Stomach smooth muscle (tissue), 2 donors: ENCODE data around the gene OR9A2.

Experiments
- H3K27ac ChIP-seq: one replicate; pipeline ENCODE4 v1.7.0; 2013; ENCODE audit warnings: mild to moderate bottlenecking, low read length, inconsistent platforms
- H3K27me3 ChIP-seq, 2 donors: one replicate each; pipeline ENCODE4 v1.7.0; 2013; ENCODE audit warnings: low read length in 2 of 2; ENCODE audit not compliant: insufficient read depth in 2 of 2, control insufficient read depth in 1 of 2
- H3K36me3 ChIP-seq, 2 donors: one replicate each; pipeline ENCODE4 v1.7.0; 2013; ENCODE audit warnings: low read length in 2 of 2; ENCODE audit not compliant: control insufficient read depth in 2 of 2, insufficient read depth in 2 of 2
- H3K4me1 ChIP-seq: one replicate; pipeline ENCODE4 v1.7.0; 2013; ENCODE audit warnings: low read length; ENCODE audit not compliant: control insufficient read depth, insufficient read depth
- H3K4me3 ChIP-seq, 2 donors: one replicate each; pipeline ENCODE4 v1.7.0; 2013; ENCODE audit warnings: low read length in 2 of 2
- H3K9ac ChIP-seq, 2 donors: one replicate each; pipeline ENCODE4 v1.7.0; 2013; ENCODE audit warnings: low read length in 2 of 2, mild to moderate bottlenecking in 1 of 2
- H3K9me3 ChIP-seq, 2 donors: one replicate each; pipeline ENCODE4 v1.7.0; 2013; ENCODE audit warnings: low read length in 2 of 2; ENCODE audit not compliant: control insufficient read depth in 2 of 2
- donor health status: healthy.
- donor health status: Pancreatic carcinoma.

Gene OR9A2

DNA sequence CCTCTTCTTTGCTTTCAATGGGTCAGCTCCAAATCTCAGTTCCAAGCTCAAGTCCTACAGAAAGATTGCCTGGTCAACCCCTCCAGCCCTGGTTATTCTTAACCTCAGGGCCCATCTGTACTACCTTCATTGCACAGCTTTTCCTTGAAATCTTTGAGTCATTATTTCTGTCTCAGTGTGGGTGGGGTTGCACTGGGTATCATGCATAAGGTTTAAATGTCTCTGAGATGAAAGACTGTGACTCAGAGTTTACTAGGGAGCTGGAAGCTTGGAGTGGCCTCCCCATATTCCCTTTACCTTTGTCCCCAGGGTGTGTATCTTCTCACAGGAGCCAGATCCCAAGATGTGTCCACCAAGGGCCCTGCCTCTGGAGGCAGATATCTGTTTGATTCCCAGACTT, 21.9 kb upstream of the OR9A2 start:
- H3K9me3 ChIP-seq = peaks cover 0 to 3% of the 10 kb centered on the region in 2 donors
- H3K36me3 ChIP-seq = no peaks in the 10 kb centered on the region
- no peak overlapping the region for H3K4me3 ChIP-seq
- no peaks in the 10 kb centered on the region for H3K4me1 ChIP-seq
- H3K9ac ChIP-seq = no peak overlapping the region
- no peak overlapping the region for H3K27ac ChIP-seq
- H3K27me3 ChIP-seq = no peaks in the 10 kb centered on the region

DNA sequence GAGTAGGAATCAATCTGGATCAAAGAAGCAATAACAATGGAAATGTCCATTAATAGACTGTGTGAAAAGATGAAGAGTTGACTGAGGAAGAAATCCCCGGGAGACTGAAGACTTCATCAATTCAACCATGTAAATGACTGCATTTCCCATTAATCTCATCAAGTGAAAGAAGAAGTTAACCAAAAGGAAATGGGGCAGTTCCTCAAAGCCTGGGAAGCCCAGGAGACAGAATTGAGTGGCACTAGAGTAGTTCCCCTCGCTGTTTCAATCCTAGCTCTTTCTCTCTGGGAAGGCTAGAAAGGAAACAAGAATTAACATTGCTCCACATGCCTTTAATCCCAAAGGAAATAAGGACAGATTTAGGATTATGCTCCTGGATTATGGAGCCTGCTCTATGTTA, 20.4 kb upstream of the OR9A2 start:
- Histone ChIP-seq H3K27me3 (no peaks in the 10 kb centered on the region), H3K36me3 (no peaks in the 10 kb centered on the region), H3K4me3 (no peak overlapping the region), H3K4me1 (no peaks in the 10 kb centered on the region), H3K27ac (no peak overlapping the region), H3K9me3 (no peaks in the 10 kb centered on the region), H3K9ac (no peak overlapping the region)

GRCh38 chr7:143046426-143046851, 19.5 kb upstream of the OR9A2 start:
- Histone ChIP-seq H3K36me3 (no peaks in the 10 kb centered on the region), H3K4me1 (no peaks in the 10 kb centered on the region), H3K27me3 (no peaks in the 10 kb centered on the region), H3K9me3 (no peaks in the 10 kb centered on the region), H3K27ac (no peak overlapping the region), H3K4me3 (no peak overlapping the region), H3K9ac (no peak overlapping the region)

DNA sequence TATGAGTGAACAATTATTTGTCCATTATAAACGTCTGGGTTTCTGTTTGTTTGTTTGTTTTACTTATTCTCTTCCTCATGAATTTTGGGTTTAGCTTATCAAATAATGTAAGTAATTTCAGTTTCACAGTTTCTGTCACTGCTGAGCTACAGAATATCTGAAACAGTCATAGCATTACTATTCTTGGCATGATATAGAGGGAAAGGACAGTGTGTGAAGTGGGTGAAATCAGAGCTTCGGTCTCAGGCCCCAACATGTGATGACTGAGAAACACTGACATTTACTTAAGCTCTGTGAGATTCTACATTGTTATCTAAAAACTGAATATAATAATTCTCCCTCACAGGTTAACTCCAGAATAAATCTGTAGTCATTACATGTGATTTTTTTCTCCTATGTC, 16.5 kb upstream of the OR9A2 start:
- Histone ChIP-seq H3K9ac (no peak overlapping the region), H3K9me3 (no peaks in the 10 kb centered on the region), H3K4me1 (no peaks in the 10 kb centered on the region), H3K27ac (no peak overlapping the region), H3K36me3 (no peaks in the 10 kb centered on the region), H3K27me3 (no peaks in the 10 kb centered on the region), H3K4me3 (no peak overlapping the region)

- no peaks in the 10 kb centered on the region for H3K27me3 ChIP-seq
- H3K9me3 ChIP-seq = no peaks in the 10 kb centered on the region
- H3K27ac ChIP-seq = no peak overlapping the region
- H3K36me3 ChIP-seq = no peaks in the 10 kb centered on the region
- H3K4me1 ChIP-seq = no peaks in the 10 kb centered on the region
- H3K9ac ChIP-seq = no peak overlapping the region
- H3K4me3 ChIP-seq = no peak overlapping the region
Measured at GRCh38 chr7:143042790-143043271, 15.9 kb upstream of the OR9A2 start.

DNA sequence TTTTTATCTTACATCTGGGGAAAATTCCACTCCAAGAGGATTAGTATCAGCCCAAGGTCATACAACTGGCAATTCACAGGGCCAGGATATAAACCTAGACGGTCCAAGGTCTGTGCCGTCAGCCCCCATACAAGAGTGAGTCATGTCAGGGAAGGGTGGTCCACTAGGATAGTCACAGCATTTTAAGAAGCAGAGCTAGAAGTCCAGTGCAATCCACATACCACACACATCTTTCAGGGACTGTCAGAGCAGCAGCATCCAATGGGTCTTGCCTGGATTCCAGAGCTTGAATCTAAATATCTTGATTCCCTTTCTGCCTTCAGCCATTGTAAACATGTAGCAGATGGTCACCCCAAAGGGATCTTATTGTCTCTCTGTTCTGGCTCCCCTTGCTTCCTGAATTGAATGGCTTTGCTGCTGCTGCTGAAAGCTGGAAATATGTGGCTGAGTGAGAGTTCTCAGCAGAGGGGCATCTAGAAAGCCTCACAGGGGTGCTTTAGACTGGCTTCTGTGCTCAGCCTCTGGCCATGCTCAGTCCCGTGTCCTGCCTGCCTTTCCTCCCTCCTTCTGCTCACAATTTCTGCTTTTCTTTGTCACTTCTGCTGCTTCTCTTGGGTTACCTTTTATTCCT, 15.3 kb upstream of the OR9A2 start:
- no peaks in the 10 kb centered on the region for H3K9me3 ChIP-seq
- no peaks in the 10 kb centered on the region for H3K27me3 ChIP-seq
- no peak overlapping the region for H3K4me3 ChIP-seq
- H3K36me3 ChIP-seq = no peaks in the 10 kb centered on the region
- H3K4me1 ChIP-seq = no peaks in the 10 kb centered on the region
- H3K27ac ChIP-seq = no peak overlapping the region
- H3K9ac ChIP-seq = no peak overlapping the region

- Histone ChIP-seq H3K27me3 (no peaks in the 10 kb centered on the region), H3K36me3 (no peaks in the 10 kb centered on the region), H3K27ac (no peak overlapping the region), H3K4me3 (no peak overlapping the region), H3K4me1 (no peaks in the 10 kb centered on the region), H3K9me3 (no peaks in the 10 kb centered on the region), H3K9ac (no peak overlapping the region)
Measured at GRCh38 chr7:143041346-143041745, 14.4 kb upstream of the OR9A2 start.

- H3K4me3 ChIP-seq = no peak overlapping the region
- H3K36me3 ChIP-seq = no peaks in the 10 kb centered on the region
- no peak overlapping the region for H3K9ac ChIP-seq
- H3K9me3 ChIP-seq = no peaks in the 10 kb centered on the region
- H3K4me1 ChIP-seq = no peaks in the 10 kb centered on the region
- H3K27me3 ChIP-seq = no peaks in the 10 kb centered on the region
- H3K27ac ChIP-seq = no peak overlapping the region
Measured at GRCh38 chr7:143040209-143040715, 13.3 kb upstream of the OR9A2 start.

DNA sequence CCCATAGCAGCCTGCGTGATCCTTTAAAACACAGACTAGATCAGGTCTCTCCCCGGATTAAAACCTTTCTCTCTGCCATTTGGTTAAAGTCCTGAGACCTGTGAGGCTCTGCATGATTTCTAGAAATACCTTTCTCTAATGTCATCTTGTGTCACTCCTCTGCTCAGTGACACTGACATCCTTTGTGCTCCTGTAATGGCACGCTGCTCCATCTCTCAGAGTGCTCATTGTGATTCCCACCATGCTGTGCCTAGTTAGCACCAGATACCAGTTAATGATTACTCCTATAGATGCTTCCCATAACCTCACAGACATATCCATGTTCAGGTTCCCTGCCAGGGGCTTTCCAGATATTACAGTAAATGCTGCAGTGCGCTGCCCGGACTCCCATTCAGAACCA, 11.7 kb upstream of the OR9A2 start:
- Histone ChIP-seq H3K27ac (no peak overlapping the region), H3K27me3 (no peaks in the 10 kb centered on the region), H3K9ac (no peak overlapping the region), H3K4me1 (no peaks in the 10 kb centered on the region), H3K9me3 (no peaks in the 10 kb centered on the region), H3K4me3 (no peak overlapping the region), H3K36me3 (no peaks in the 10 kb centered on the region)

- H3K4me1 ChIP-seq = no peaks in the 10 kb centered on the region
- no peak overlapping the region for H3K4me3 ChIP-seq
- H3K27me3 ChIP-seq = peaks cover 0 to 2% of the 10 kb centered on the region in 2 donors
- H3K36me3 ChIP-seq = no peaks in the 10 kb centered on the region
- H3K9ac ChIP-seq = no peak overlapping the region
- no peaks in the 10 kb centered on the region for H3K9me3 ChIP-seq
- no peak overlapping the region for H3K27ac ChIP-seq
Measured at GRCh38 chr7:143027683-143028082, 751 bp upstream of the OR9A2 start.

- no peaks in the 10 kb centered on the region for H3K36me3 ChIP-seq
Measured at GRCh38 chr7:143025371-143025770, 1.6 kb downstream of the OR9A2 start.

More at GRCh38 chr7:143025371-143025770, 1.6 kb downstream of the OR9A2 start:
- no peak overlapping the region for H3K4me3 ChIP-seq
- H3K9me3 ChIP-seq = no peaks in the 10 kb centered on the region
- H3K27ac ChIP-seq = no peak overlapping the region
- no peak overlapping the region for H3K9ac ChIP-seq
- no peaks in the 10 kb centered on the region for H3K4me1 ChIP-seq
- no peaks in the 10 kb centered on the region for H3K27me3 ChIP-seq
